ENCODE measurements around the gene TOB1.

DNA sequence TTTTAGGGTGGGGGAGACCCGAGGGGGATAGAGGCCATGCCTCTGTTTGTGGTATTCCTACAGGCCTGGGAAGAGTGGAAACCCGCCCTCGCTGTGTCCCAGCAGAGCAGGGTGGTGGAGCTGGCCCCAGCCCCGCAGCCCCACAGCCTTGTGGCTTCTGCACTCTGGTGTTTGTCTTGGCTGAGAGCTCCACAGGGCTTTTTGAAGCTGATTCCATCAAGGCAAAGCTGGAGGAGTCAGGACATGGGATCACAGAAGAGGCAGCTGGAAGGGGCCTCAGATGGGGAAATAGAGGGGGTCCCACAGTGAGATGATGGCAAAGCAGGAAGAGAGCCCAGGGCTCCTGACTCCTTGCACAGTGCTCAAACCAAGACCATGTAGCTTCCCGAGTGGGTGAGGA is 35.8 kb downstream of the TOB1 start:
- TF ChIP-seq, protein P1, sequence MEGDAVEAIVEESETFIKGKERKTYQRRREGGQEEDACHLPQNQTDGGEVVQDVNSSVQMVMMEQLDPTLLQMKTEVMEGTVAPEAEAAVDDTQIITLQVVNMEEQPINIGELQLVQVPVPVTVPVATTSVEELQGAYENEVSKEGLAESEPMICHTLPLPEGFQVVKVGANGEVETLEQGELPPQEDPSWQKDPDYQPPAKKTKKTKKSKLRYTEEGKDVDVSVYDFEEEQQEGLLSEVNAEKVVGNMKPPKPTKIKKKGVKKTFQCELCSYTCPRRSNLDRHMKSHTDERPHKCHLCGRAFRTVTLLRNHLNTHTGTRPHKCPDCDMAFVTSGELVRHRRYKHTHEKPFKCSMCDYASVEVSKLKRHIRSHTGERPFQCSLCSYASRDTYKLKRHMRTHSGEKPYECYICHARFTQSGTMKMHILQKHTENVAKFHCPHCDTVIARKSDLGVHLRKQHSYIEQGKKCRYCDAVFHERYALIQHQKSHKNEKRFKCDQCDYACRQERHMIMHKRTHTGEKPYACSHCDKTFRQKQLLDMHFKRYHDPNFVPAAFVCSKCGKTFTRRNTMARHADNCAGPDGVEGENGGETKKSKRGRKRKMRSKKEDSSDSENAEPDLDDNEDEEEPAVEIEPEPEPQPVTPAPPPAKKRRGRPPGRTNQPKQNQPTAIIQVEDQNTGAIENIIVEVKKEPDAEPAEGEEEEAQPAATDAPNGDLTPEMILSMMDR (conservative IDR thresholded peaks at IDR 0.05): no peak
- TF ChIP-seq EZH2 (IDR thresholded peaks at IDR 0.05; ENCODE audit: low read depth): no peak

Data from PC-9 (cell line).